Stomach (tissue), 9 donors: Measurements from ENCODE around the gene NUMB. TPM values are rescaled to one million over a fixed set of nuclear protein-coding genes. Genes with fewer than 3 reads are reported as not detected.

Source experiments
- DNase-seq, 2 donors: peaks; one replicate each; pipeline versions ENCODE4 v3.0.0 to v3.0.0-alpha.2; 2013 to 2019
- H3K27ac ChIP-seq, 5 donors: fragments of 200-600 bp in 4 of 5; sonication (generic) in 4 of 5; one replicate each; pipeline ENCODE4 v1.5.1; 2013 to 2019; ENCODE audit warnings: mild to moderate bottlenecking in 1 of 5, moderate library complexity in 1 of 5
- H3K27me3 ChIP-seq, 3 donors: fragments of 200-600 bp; sonication (generic); one replicate each; pipeline ENCODE4 v1.5.1; 2017 to 2019; ENCODE audit warnings: mixed run types in 1 of 3
- H3K36me3 ChIP-seq, 4 donors: fragments of 200-600 bp; sonication (generic); 1 replicate in 3 of 4; 2 replicates in 1 of 4; pipeline ENCODE4 v1.5.1; 2016 to 2019
- H3K4me1 ChIP-seq, 4 donors: fragments of 200-600 bp; sonication (generic); one replicate each; pipeline ENCODE4 v1.5.1; 2016 to 2019
- H3K4me3 ChIP-seq, 4 donors: fragments of 200-600 bp; sonication (generic) in 3 of 4; one replicate each; pipeline ENCODE4 v1.5.1; 2016 to 2019; ENCODE audit warnings: mild to moderate bottlenecking in 1 of 4
- H3K9me3 ChIP-seq, 4 donors: fragments of 200-600 bp; sonication (generic); one replicate each; pipeline ENCODE4 v1.5.1; 2016 to 2019
- CTCF ChIP-seq, 7 experiments: fragments of 450-650 bp in 4 of 7; fragments of 200-600 bp in 3 of 7; sonication (generic) in 3 of 7; IDR thresholded peaks; one replicate each; pipeline ENCODE4 v1.5.1; 2016 to 2019; ENCODE audit warnings: antibody characterized with exemption in 7 of 7, control low read depth in 2 of 7, mild to moderate bottlenecking in 1 of 7
- EP300 ChIP-seq: sonication (generic); formaldehyde crosslinking; IDR thresholded peaks from one replicate; pipeline ENCODE4 v1.6.1; 2017; ENCODE audit warnings: antibody characterized with exemption
- POLR2A ChIP-seq, 4 donors: fragments of 450-650 bp; IDR thresholded peaks; one replicate each; pipeline ENCODE4 v1.6.1; 2016; ENCODE audit warnings: antibody characterized with exemption in 4 of 4, control low read depth in 2 of 4, mild to moderate bottlenecking in 1 of 4, moderate library complexity in 1 of 4
- POLR2AphosphoS5 ChIP-seq, 3 donors: sonication (generic); formaldehyde crosslinking; IDR thresholded peaks; one replicate each; pipeline ENCODE4 v1.6.1; 2016; ENCODE audit warnings: antibody characterized with exemption in 3 of 3
- WGBS, 5 donors: extraction: QIAGEN DNeasy Blood & Tissue Kit in 3 of 5; methylation state at CpG; one replicate each; pipeline versions ENCODE4 v1.1.5 to v1.1.7; 2013 to 2018; 5-methylcytosine and 5-hydroxymethylcytosine counted together
- intact Hi-C: fragments of 100-400 bp; cut with DNase I; formaldehyde crosslinking; loops from one replicate; pipeline ENCODE4 v1.15.1; 2023; ENCODE audit warnings: low total_unique reads
- polyA plus RNA-seq, 3 donors: library from polyadenylated mRNA; stranded (reverse); fragments of 200-250 nt; gene quantifications; one replicate each; pipeline ENCODE4 v1.2.3, GENCODE V29; 2013
- total RNA-seq, 5 donors: library from RNA; depleted of rRNA; stranded (reverse); fragments of >200 nt; gene quantifications; one replicate each; pipeline versions ENCODE4 v1.1.0 to v1.2.3, GENCODE V29; 2014 to 2016
- donor health status: healthy with polysubstance abuse.
- donor health status: Bipolar disorder and iron deficiency.
- donor health status: healthy.

The NUMB gene
- total and polyA plus RNA-seq, 8 donors, result 26.4 to 135 (median 50.0) TPM

- no peak overlapping the region for H3K4me3 ChIP-seq
- WGBS, 5 donors, result 82 to 93% (median 87%) methylated on average over 17 to 29 of the region's 29 CpGs
- H3K27ac ChIP-seq, result no peak overlapping the region
- intact Hi-C loops, result no loop called here
- peaks cover 0 to 65% (median 22%) of the 10 kb centered on the region in 4 donors for H3K36me3 ChIP-seq
- H3K4me1 ChIP-seq, result no peaks in the 10 kb centered on the region
- no peaks in the 10 kb centered on the region for H3K27me3 ChIP-seq
- no peaks in the 10 kb centered on the region for H3K9me3 ChIP-seq
- TF ChIP-seq POLR2AphosphoS5 (IDR thresholded peaks at IDR 0.05) (no peak), EP300 (no peak), CTCF (IDR thresholded peaks at IDR 0.05) (no peak), POLR2A (IDR thresholded peaks at IDR 0.05) (no peak)
- DNase-seq, result no peak
Observed at GRCh38 chr14:73252491-73253322, 205.6 kb downstream of the NUMB start.

- Histone ChIP-seq H3K27ac (no peak overlapping the region), H3K4me3 (no peak overlapping the region), H3K9me3 (no peaks in the 10 kb centered on the region), H3K36me3 (peaks cover 0 to 65% (median 22%) of the 10 kb centered on the region in 4 donors), H3K4me1 (peaks cover 0 to 2% (median 0%) of the 10 kb centered on the region in 4 donors), H3K27me3 (no peaks in the 10 kb centered on the region)
- intact Hi-C loops, result no loop called here
- WGBS, 5 donors, result 89 to 93% (median 92%) methylated on average over 20 to 30 of the region's 30 CpGs
- no peak for TF ChIP-seq CTCF (IDR thresholded peaks at IDR 0.05)
- TF ChIP-seq POLR2AphosphoS5 (IDR thresholded peaks at IDR 0.05), result no peak
- no peak for TF ChIP-seq EP300
- no peak for TF ChIP-seq POLR2A (IDR thresholded peaks at IDR 0.05)
- DNase-seq, result no peak
Observed at GRCh38 chr14:73251516-73252215, 206.7 kb downstream of the NUMB start.

- WGBS, 5 donors, result 85 to 92% (median 91%) methylated on average over 20 to 27 of the region's 27 CpGs
- H3K9me3 ChIP-seq, result no peaks in the 10 kb centered on the region
- no peak overlapping the region for H3K27ac ChIP-seq
- H3K36me3 ChIP-seq, result peaks cover 0 to 63% (median 22%) of the 10 kb centered on the region in 4 donors
- no peak for DNase-seq
- no peak overlapping the region for H3K4me3 ChIP-seq
- no peaks in the 10 kb centered on the region for H3K27me3 ChIP-seq
- no peak for TF ChIP-seq POLR2AphosphoS5 (IDR thresholded peaks at IDR 0.05)
- TF ChIP-seq POLR2A (IDR thresholded peaks at IDR 0.05), result no peak
- TF ChIP-seq EP300, result no peak
- no peak for TF ChIP-seq CTCF (IDR thresholded peaks at IDR 0.05)
- intact Hi-C loops, result no loop called here
- H3K4me1 ChIP-seq, result peaks cover under 1 to 9% (median 2%) of the 10 kb centered on the region in 4 donors
Observed at GRCh38 chr14:73250781-73251500, 207.4 kb downstream of the NUMB start.

DNA sequence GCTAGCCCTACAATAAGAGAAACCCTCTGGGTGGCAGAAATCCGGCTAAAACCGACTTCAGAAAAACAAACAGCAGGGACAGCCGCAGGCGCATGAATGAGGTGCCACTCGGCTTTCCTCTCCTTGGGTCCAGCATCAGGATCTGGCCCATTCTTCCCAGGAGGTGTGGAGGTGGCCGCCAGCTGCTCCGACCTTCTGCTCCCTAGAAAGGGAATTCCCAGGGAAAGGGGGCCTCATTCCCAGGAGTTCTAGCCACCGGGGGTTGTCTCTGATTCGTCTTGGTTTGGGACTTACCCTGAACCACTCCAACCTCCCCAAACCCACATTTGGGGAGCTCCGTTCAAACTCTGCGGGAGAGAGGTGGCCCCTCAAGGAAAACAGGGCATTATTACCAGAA is 208.0 kb downstream of the NUMB start:
- peaks cover 7 to 16% (median 8%) of the 10 kb centered on the region in 4 donors for H3K4me1 ChIP-seq
- no peak overlapping the region for H3K4me3 ChIP-seq
- no peaks in the 10 kb centered on the region for H3K9me3 ChIP-seq
- 83 to 93% (median 88%) methylated on average over 8 to 11 of the region's 11 CpGs for WGBS, 5 donors
- H3K36me3 ChIP-seq, result peaks cover 0 to 59% (median 21%) of the 10 kb centered on the region in 4 donors
- H3K27me3 ChIP-seq, result peaks cover 0 to 6% (median 0%) of the 10 kb centered on the region in 3 donors
- TF ChIP-seq POLR2A (IDR thresholded peaks at IDR 0.05) (no peak), EP300 (no peak), POLR2AphosphoS5 (IDR thresholded peaks at IDR 0.05) (no peak), CTCF (IDR thresholded peaks at IDR 0.05) (no peak)
- no peak overlapping the region for H3K27ac ChIP-seq
- DNase-seq, result no peak
- intact Hi-C loops, result no loop called here
